ENCODE measurements around the gene HYAL3.
A peak's percentile ranks its signal among the peaks of the same experiment; 100 is the strongest.

HYAL3 gene

DNA sequence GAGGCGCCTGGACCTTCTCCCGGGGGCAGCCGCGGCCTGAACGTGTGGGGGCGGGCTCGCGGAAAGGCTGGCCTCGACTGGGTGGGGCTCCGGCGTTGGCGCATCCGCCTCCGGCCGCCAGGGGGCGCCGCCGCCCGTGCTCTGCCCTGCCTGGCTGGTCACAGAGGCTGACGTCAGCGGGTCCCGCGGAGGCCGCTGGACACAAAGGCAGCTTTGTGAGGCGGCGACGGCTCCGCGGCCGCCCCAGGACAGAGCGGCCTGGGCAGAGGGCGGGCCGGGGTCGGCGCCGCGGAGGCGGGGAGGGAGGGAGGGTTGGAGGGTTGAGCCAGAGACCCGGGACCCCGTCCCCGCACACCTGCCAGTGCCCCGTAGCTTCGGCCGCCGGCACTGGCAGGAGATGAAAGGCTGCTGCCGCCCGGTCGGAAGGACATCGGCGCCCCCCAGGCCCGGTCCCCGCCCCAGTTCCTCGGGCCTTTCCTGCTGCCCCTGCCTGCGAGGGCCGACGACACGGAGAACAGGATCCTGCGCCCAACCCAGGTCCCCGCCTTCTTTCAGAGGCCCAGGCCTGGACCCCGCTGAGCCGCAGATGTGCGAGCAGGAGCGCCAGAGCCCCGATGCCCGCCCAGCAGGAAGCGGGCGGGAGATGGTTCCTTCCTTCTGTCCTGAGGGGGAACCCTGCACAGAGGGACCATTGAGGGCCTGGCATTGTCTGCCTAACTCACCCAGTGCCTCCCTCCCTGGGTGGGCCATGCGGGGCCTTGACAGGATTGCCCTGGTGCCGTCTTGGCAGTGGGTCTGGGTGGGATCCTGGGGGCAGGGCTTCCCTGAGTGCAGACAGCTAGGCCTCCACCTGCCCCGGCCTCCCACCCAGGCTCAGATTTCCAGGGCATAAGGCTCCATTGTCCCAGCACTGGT is 38.9 kb downstream of the HYAL3 start:
- Mint-ChIP-seq H3K27ac (peak overlapping the region; percentile 96), H3K36me3 (peaks cover 22 to 32% of the 10 kb centered on the region in 2 donors), H3K27me3 (peaks cover 4 to 6% of the 10 kb centered on the region in 2 donors), H3K9me3 (no peaks in the 10 kb centered on the region), H3K4me3 (peak overlapping the region; percentile 78 to 90), H3K4me1 (peaks cover 10 to 28% of the 10 kb centered on the region in 2 donors)
- DNase-seq, result peak; percentile 86
- ATAC-seq (replicated peaks), result peak; percentile 95 to 96

DNA sequence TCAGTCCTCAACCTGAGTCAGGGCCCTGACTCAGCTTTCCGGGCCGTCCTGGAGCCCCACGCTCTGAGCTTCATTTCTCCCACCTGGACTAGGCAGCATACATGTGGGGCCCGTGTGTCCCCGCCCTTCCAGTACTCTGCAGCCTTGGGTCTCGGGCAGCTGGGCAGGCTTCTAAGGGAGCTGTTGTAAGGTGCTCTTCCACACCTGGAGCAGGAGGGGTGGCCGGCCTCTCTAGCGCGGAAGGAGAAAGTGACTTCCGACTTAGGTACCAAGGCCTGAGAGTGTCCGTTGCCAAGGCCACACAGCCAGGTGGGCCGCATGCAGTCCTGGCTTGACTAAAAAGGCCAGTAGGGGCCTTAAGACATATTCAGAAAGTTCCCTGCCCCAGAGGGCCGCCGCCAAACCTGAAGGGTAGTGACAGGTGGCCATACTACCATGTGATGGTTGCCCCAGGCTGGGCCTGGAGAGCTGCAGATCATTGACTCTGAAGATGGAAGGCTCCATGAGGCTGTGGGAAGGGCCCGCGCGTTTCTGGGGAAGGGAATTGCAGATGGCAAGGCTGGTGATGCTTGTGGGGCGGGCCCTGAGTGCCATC is 39.7 kb downstream of the HYAL3 start:
- ATAC-seq (replicated peaks) (peak; percentile 33 to 34), DNase-seq (no peak)
- no peaks in the 10 kb centered on the region for H3K9me3 Mint-ChIP-seq
- H3K36me3 Mint-ChIP-seq, result peaks cover 27 to 36% of the 10 kb centered on the region in 2 donors
- peak overlapping the region; percentile 78 to 90 for H3K4me3 Mint-ChIP-seq
- H3K27me3 Mint-ChIP-seq, result peaks cover 4 to 6% of the 10 kb centered on the region in 2 donors
- peaks cover 13 to 33% of the 10 kb centered on the region in 2 donors for H3K4me1 Mint-ChIP-seq
- H3K27ac Mint-ChIP-seq, result peak overlapping the region; percentile 96

DNA sequence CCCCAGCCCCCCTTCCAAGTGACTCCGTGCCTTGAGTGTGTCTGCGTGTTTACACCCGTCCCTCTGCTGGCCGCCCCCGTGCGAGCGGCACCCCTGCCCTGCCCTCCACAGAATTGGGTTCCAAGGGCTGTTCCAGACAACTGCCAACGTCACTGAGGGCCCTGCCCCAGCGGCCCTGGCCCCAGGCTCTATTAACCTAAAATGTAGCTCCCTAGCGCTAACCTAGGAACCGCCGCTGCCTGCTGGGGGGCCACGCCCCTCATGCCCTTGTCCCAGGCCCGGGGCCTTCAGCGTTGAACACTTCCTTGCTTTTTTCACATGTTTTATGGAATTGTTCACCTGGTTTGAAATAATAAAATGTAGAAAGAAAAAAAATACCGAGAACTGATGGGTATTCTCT is 40.2 kb downstream of the HYAL3 start:
- no peak for DNase-seq
- Mint-ChIP-seq H3K9me3 (no peaks in the 10 kb centered on the region), H3K36me3 (peaks cover 27 to 38% of the 10 kb centered on the region in 2 donors), H3K4me3 (peak overlapping the region in 1 of 2 donors; percentile 6), H3K4me1 (peaks cover 14 to 38% of the 10 kb centered on the region in 2 donors), H3K27me3 (peaks cover 2 to 3% of the 10 kb centered on the region in 2 donors), H3K27ac (peak overlapping the region; percentile 47)
- no peak for ATAC-seq (replicated peaks)

DNA sequence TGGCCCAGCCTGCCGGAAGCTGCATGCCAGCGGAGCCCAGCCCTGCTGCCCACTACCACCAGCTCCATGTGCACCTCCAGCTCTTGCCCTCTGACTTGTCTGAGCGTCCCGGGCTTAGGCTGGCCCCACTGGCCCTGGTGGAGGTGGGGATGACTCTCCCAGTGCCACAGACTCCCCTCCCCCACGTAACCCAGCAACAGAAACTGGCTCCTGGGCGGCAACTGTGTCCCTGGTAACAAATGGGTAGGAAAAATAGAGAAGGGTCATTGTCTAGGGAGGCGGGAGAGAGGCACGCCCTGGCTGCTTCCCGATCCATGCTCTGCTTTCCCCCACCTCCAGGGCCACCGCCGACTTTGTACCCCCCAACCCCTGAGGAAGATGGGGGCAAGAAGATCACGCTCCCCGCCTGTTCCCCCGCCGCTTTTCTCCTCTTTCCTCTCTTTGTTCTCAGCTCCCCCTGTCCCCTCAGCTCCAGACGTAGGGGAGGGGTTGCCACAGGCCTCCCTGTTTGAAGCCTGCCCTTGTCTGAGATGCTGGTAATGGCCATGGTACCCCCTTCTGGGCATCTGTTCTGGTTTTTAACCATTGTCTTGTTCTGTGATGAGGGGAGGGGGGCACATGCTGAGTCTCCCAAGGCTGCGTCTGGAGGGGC is 41.0 kb downstream of the HYAL3 start:
- no peaks in the 10 kb centered on the region for H3K9me3 Mint-ChIP-seq
- no peaks in the 10 kb centered on the region for H3K27me3 Mint-ChIP-seq
- no peak for DNase-seq
- H3K4me3 Mint-ChIP-seq, result no peak overlapping the region
- no peak for ATAC-seq (replicated peaks)
- H3K36me3 Mint-ChIP-seq, result peaks cover 34 to 47% of the 10 kb centered on the region in 2 donors
- H3K4me1 Mint-ChIP-seq, result peaks cover 17 to 47% of the 10 kb centered on the region in 2 donors
- H3K27ac Mint-ChIP-seq, result peak overlapping the region; percentile 51

DNA sequence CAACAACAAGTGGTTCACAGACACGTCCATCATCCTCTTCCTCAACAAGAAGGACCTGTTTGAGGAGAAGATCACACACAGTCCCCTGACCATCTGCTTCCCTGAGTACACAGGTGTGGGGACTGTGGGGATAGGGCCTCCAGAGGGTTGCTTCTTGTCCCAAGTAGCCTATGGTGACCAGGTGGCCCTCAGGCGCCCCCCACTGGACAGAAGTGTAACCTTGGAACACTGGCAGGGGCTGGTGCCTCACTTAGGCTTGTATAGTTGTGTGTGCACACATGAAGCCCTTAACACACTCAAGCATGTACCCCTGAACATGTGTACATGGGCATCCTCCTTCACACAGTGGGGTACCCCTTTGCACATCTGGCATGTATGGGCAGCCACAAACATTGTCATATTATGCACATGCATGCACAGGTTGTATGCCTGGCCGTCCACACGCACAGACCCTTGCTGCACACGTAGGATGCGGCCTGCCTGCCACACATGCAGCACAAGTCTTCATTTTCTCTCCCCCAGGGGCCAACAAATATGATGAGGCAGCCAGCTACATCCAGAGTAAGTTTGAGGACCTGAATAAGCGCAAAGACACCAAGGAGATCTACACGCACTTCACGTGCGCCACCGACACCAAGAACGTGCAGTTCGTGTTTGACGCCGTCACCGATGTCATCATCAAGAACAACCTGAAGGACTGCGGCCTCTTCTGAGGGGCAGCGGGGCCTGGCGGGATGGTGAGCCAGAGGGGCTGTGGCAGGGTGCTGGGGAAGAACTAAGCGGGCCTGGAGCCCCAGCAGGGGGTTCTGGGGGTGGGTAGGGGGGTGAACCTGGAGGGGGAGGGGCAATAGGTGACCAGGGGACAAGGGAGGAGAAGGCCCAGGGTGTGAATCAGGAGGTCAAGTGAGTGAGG is 42.0 kb downstream of the HYAL3 start:
- H3K27me3 Mint-ChIP-seq, result no peaks in the 10 kb centered on the region
- ATAC-seq (replicated peaks) (no peak), DNase-seq (no peak)
- H3K36me3 Mint-ChIP-seq, result peaks cover 34 to 47% of the 10 kb centered on the region in 2 donors
- H3K4me1 Mint-ChIP-seq, result peaks cover 17 to 47% of the 10 kb centered on the region in 2 donors
- H3K4me3 Mint-ChIP-seq, result no peak overlapping the region
- H3K27ac Mint-ChIP-seq, result peak overlapping the region; percentile 37
- H3K9me3 Mint-ChIP-seq, result no peaks in the 10 kb centered on the region

DNA sequence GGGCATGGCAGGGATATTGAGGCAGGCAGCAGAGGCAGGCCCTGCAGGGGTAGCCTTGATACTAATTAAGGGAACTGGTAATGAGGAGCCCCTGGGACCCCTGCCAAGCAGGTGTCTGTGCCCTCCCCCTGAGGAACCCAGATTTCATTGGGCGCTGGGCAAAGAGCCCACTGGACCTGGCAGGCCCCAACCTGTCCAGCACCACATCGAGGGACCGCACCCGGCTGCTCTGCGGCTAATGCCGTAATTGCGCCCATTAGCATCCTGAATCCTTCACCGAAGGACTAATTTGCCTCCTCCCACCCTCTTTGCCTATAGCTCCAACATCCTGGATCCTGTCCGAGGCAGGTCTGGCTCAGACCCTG is 44.0 kb downstream of the HYAL3 start:
- no peaks in the 10 kb centered on the region for H3K9me3 Mint-ChIP-seq
- peaks cover 22 to 49% of the 10 kb centered on the region in 2 donors for H3K4me1 Mint-ChIP-seq
- no peak for ATAC-seq (replicated peaks)
- DNase-seq, result no peak
- peaks cover 41 to 56% of the 10 kb centered on the region in 2 donors for H3K36me3 Mint-ChIP-seq
- no peaks in the 10 kb centered on the region for H3K27me3 Mint-ChIP-seq
- H3K27ac Mint-ChIP-seq, result peak overlapping the region; percentile 81
- H3K4me3 Mint-ChIP-seq, result no peak overlapping the region

DNA sequence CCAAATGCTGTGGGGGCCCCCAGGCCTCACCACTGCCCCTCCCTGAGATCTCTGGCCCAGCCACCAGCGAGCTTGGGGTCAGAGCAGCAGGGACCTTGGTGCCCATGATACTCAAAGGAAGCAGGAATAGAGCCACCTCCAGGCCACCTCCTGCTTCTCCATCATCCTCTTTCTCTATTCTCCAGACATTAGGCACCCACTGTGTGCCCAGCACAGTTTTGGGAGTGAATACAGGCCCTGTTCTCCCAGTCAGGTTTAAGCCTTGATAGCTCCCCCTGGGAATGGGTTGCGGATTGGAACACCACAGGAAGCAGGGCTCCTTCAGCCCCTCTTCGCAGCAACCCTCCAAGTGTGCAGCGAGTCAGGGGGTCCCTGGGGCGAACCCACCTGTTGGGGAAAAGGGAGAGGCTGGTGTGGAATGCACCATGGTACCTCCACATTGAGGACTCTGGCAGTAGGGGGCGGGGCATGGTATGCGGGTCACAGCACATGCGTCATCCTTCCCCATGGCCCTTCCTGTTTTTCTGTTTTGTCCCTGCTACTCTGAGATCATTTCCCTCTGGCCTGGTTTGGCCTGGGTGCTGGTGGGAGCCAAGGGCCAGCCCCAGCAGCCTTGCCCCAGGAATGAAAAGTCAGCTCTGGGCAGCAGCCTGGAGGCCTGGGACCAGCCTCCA is 44.5 kb downstream of the HYAL3 start:
- Mint-ChIP-seq H3K27me3 (no peaks in the 10 kb centered on the region), H3K4me3 (no peak overlapping the region), H3K27ac (peak overlapping the region; percentile 81), H3K36me3 (peaks cover 43 to 57% of the 10 kb centered on the region in 2 donors), H3K9me3 (no peaks in the 10 kb centered on the region), H3K4me1 (peaks cover 23 to 50% of the 10 kb centered on the region in 2 donors)
- DNase-seq (no peak), ATAC-seq (replicated peaks) (no peak)

DNA sequence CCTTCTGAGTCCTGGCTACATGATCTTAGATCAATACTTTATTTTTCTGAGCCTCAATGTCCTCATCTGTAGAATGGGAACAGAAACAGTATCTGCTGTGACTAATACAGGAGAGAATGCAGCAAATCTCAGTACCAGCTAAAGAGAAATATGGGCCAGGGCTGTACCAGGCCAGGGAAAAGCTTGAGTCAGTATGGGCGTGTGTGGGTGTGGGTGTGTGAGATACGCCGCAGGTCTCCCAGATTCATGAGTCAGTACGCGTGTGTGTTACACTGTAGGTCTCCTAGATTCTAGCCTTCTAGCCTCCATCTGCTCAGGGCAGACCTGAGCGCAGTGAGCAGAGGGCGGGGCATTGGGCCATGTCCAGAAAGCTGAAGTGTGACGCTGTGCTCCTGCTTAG is 48.0 kb downstream of the HYAL3 start:
- Mint-ChIP-seq H3K36me3 (peaks cover 25 to 38% of the 10 kb centered on the region in 2 donors), H3K9me3 (no peaks in the 10 kb centered on the region), H3K27me3 (no peaks in the 10 kb centered on the region), H3K4me1 (peaks cover 32 to 70% of the 10 kb centered on the region in 2 donors), H3K27ac (peak overlapping the region; percentile 33), H3K4me3 (no peak overlapping the region)
- ATAC-seq (replicated peaks) (no peak), DNase-seq (no peak)

DNA sequence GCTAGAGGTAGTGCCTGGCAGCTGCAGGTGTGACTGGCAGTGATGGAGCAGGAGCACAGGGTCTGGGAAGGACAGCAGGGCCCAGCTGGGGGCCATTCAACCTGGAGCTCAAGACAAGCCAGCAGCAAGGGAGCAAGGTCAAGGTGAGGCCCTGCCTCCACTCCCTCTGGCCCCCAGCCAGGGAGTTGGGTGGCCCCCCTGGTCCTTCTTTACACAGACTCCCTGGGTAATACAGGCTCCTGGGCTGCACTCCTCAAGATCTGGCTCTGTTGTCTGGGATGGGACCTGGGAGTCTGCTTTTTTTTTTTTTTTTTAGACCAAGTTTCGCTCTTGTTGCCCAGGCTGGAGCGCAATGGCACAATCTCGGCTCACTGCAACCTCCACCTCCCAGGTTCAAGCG is 48.7 kb downstream of the HYAL3 start:
- DNase-seq (no peak), ATAC-seq (replicated peaks) (no peak)
- H3K4me3 Mint-ChIP-seq, result no peak overlapping the region
- peaks cover 26 to 39% of the 10 kb centered on the region in 2 donors for H3K36me3 Mint-ChIP-seq
- no peaks in the 10 kb centered on the region for H3K27me3 Mint-ChIP-seq
- peaks cover 37 to 77% of the 10 kb centered on the region in 2 donors for H3K4me1 Mint-ChIP-seq
- peak overlapping the region; percentile 33 for H3K27ac Mint-ChIP-seq
- H3K9me3 Mint-ChIP-seq, result no peaks in the 10 kb centered on the region

DNA sequence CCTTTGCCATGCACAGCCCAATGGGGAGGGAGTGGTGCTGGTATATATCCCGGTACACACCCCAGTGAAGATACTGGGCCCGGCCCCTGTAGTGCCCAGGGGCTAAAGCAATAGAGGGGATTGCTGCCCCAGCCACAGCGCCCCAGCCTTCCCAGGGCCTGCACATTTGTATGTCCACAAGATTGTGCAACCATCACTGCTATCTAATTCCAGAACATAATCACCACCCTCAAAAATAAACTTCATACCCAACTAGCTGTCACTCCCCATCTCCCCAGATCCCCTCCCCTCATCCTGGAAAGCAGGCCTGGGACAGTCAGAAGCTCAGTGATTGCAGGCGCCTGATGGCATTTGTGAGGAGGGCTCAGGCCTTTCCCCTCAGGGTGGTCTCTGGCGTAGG is 49.7 kb downstream of the HYAL3 start:
- no peaks in the 10 kb centered on the region for H3K9me3 Mint-ChIP-seq
- DNase-seq, result no peak
- H3K27me3 Mint-ChIP-seq, result no peaks in the 10 kb centered on the region
- no peak for ATAC-seq (replicated peaks)
- peaks cover 21 to 35% of the 10 kb centered on the region in 2 donors for H3K36me3 Mint-ChIP-seq
- no peak overlapping the region for H3K27ac Mint-ChIP-seq
- peaks cover 40 to 83% of the 10 kb centered on the region in 2 donors for H3K4me1 Mint-ChIP-seq
- no peak overlapping the region for H3K4me3 Mint-ChIP-seq

DNA sequence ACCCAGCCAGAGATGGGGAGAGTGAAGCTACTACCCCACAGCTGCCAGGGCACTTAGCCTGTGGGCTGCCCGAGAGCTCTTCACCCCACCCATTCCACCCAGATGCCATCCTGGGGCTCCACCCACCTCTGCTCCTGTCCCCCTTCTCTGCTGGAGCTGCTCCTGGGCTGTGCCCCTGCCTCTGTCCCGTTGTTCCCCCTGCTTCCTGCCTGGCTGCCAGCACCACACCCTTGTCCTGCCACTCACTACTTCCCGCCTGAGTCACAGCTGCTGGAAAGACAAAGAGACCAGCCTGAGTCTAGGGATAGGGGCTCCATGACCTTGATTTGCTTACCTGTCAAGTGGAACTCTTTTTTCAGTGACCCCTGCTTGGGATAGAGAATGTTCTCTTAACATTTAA is 50.8 kb downstream of the HYAL3 start:
- DNase-seq (no peak), ATAC-seq (replicated peaks) (no peak)
- Mint-ChIP-seq H3K27me3 (no peaks in the 10 kb centered on the region), H3K4me3 (peak overlapping the region; percentile 27 to 55), H3K9me3 (no peaks in the 10 kb centered on the region), H3K4me1 (peaks cover 43 to 83% of the 10 kb centered on the region in 2 donors), H3K27ac (peak overlapping the region; percentile 94), H3K36me3 (peaks cover 18 to 34% of the 10 kb centered on the region in 2 donors)

DNA sequence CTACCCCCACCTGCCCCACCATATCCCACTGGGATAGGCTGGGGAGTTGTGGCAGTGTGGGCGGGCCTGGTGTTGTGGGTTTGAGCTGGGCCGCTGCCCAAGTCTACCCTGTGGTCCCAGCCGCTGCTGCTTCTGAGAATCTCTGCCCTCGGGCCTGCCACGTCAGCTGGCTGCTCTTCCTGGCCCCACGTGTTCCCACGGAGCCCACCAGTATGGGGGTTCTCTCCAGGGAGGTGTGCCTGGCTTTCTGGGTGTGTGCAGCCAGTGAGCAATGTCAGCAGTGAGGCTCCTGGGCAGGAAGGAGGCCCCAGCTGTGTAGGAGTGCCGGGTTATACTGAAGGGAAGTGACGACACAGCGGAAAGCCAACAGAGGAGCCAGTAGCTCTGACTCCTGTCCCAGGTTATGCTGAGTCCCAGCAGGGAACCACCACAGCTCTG is 52.7 kb downstream of the HYAL3 start:
- ATAC-seq (replicated peaks), result peak; percentile 74 to 78

More for the DNA sequence above, 52.7 kb downstream of the HYAL3 start:
- Mint-ChIP-seq H3K27ac (peak overlapping the region; percentile 96), H3K9me3 (no peaks in the 10 kb centered on the region), H3K36me3 (peaks cover 16 to 35% of the 10 kb centered on the region in 2 donors), H3K4me3 (peak overlapping the region; percentile 86 to 87), H3K27me3 (no peaks in the 10 kb centered on the region), H3K4me1 (peaks cover 55 to 98% of the 10 kb centered on the region in 2 donors)
- peak; percentile 70 for DNase-seq

Data from stimulated activated naive B cell treated with anti-CD40 and anti-IgM and Interleukin-4, amounts not matched to agents 10 μg/mL and 1 μg/mL and 100 μg/mL, for 72 hours (primary cell).